K562 (cell line): ENCODE data around the gene TMEM129. TPM values are rescaled to one million over a fixed set of nuclear protein-coding genes. Genes with fewer than 3 reads are reported as not detected.

Experiments
- ARID3B ChIP-seq: fragments of 250-450 bp; sonication (Bioruptor Pico); IDR thresholded peaks from 2 replicates; pipeline ENCODE4 v1.4.0; 2020; ENCODE audit warnings: borderline replicate concordance
- BCL6 ChIP-seq: fragments of 250-450 bp; sonication (Bioruptor Pico); IDR thresholded peaks from 2 replicates; pipeline ENCODE4 v1.4.0; 2020
- BMI1 ChIP-seq: fragments of 150-350 bp; IDR thresholded peaks from 2 replicates; pipeline ENCODE4 v1.6.1; 2014; ENCODE audit warnings: low read length
- BRF2 ChIP-seq: IDR thresholded peaks from 3 replicates; pipeline ENCODE4 v1.6.1; 2011; ENCODE audit warnings: borderline replicate concordance, mild to moderate bottlenecking; ENCODE audit not compliant: insufficient read length, insufficient read depth
- CBX1 ChIP-seq: sonication (generic); IDR thresholded peaks from 2 replicates; pipeline ENCODE4 v1.6.1; 2016; ENCODE audit warnings: antibody characterized with exemption, low read depth, mild to moderate bottlenecking
- CHD2 ChIP-seq: IDR thresholded peaks from 2 replicates; pipeline ENCODE4 v1.6.1; 2011; ENCODE audit warnings: low read depth, low read length
- E2F8 ChIP-seq: fragments of 450-650 bp; IDR thresholded peaks from 2 replicates; pipeline ENCODE4 v1.7.1; 2018; ENCODE audit warnings: mild to moderate bottlenecking, low read depth; ENCODE audit not compliant: partially characterized antibody
- ETV5 ChIP-seq: sonication (generic); formaldehyde crosslinking; IDR thresholded peaks from 2 replicates; pipeline ENCODE4 v1.4.0; 2020; ENCODE audit warnings: low read depth, mild to moderate bottlenecking, missing genetic modification reagents
- GATA2 ChIP-seq: sonication (generic); formaldehyde crosslinking; IDR thresholded peaks from 2 replicates; pipeline ENCODE4 v1.4.0; 2020; ENCODE audit warnings: mild to moderate bottlenecking, missing genetic modification reagents
- NR0B1 ChIP-seq: fragments of 450-650 bp; IDR thresholded peaks from one replicate; pipeline ENCODE4 v1.6.1; 2018; ENCODE audit warnings: mild to moderate bottlenecking, moderate library complexity; ENCODE audit not compliant: partially characterized antibody
- PHTF2 ChIP-seq: fragments of 250-450 bp; sonication (Bioruptor Pico); IDR thresholded peaks from 2 replicates; pipeline ENCODE4 v1.5.0; 2021; ENCODE audit warnings: mild to moderate bottlenecking
- SIN3A ChIP-seq, 2 experiments: fragments of 150-350 bp in 1 of 2; IDR thresholded peaks; 2 replicates each; pipeline ENCODE4 v1.6.1; 2011 to 2016; ENCODE audit warnings: borderline replicate concordance in 2 of 2, low read depth in 2 of 2, low read length in 2 of 2, mild to moderate bottlenecking in 2 of 2, moderate library complexity in 2 of 2; ENCODE audit not compliant: control insufficient read depth in 1 of 2
- SMC3 ChIP-seq: conservative IDR thresholded peaks from 2 replicates; pipeline ENCODE4 v1.6.1; 2011; ENCODE audit warnings: low read depth, low read length, improper control_type of control experiment; ENCODE audit not compliant: insufficient read depth
- ZBTB7A ChIP-seq: IDR thresholded peaks from 2 replicates; pipeline ENCODE4 v1.6.1; 2011; ENCODE audit warnings: low read depth, mild to moderate bottlenecking, low read length, moderate library complexity, borderline replicate concordance; ENCODE audit not compliant: control insufficient read depth
- ZFP36 ChIP-seq: fragments of 150-350 bp; IDR thresholded peaks from 2 replicates; pipeline ENCODE4 v1.6.1; 2018; ENCODE audit warnings: low read length, low read depth; ENCODE audit not compliant: partially characterized antibody
- ZNF398 ChIP-seq: fragments of 250-450 bp; sonication (Bioruptor Pico); IDR thresholded peaks from 2 replicates; pipeline ENCODE4 v1.8.0; 2021; ENCODE audit warnings: moderate library complexity, mild to moderate bottlenecking, inconsistent platforms
- polyA plus RNA-seq, 8 experiments: library from polyadenylated mRNA; depleted of rRNA in 4 of 8; stranded (reverse) in 5 of 8; unstranded in 3 of 8; fragments of >200 nt; fragmentation: Nextera tagmentation in 2 of 8; fragmentation: Illumina TruSeq in 1 of 8; extraction: Ambion mirVana in 2 of 8; extraction: Trizol in 1 of 8; gene quantifications; 2 replicates each; pipeline versions ENCODE4 v1.2.1 to v1.2.3, GENCODE V29; 2011 to 2014; ENCODE audit warnings: inconsistent platforms in 1 of 8, missing spikeins in 1 of 8
- total RNA-seq, 7 experiments: library from RNA; depleted of rRNA in 6 of 7; stranded (reverse); fragments of >200 nt in 6 of 7; fragmentation: Illumina TruSeq in 2 of 7; extraction: Trizol in 2 of 7; gene quantifications; 2 replicates each; pipeline versions ENCODE4 v1.2.1 to v1.2.3, GENCODE V29; 2011 to 2021; ENCODE audit warnings: low replicate concordance in 1 of 7
- TF ChIP-seq, protein P1 (sequence below): sonication (generic); formaldehyde crosslinking; IDR thresholded peaks from 2 replicates; pipeline ENCODE4 v1.8.0; 2022; ENCODE audit warnings: missing genetic modification reagents, mild to moderate bottlenecking, moderate library complexity, borderline replicate concordance

TMEM129 gene
- total and polyA plus RNA-seq, 9 of the 15 experiments (the other 6 are each of a cell fraction or from before 2014, with no cell fraction given) = 0.34 to 47.2 (median 18.8) TPM

DNA sequence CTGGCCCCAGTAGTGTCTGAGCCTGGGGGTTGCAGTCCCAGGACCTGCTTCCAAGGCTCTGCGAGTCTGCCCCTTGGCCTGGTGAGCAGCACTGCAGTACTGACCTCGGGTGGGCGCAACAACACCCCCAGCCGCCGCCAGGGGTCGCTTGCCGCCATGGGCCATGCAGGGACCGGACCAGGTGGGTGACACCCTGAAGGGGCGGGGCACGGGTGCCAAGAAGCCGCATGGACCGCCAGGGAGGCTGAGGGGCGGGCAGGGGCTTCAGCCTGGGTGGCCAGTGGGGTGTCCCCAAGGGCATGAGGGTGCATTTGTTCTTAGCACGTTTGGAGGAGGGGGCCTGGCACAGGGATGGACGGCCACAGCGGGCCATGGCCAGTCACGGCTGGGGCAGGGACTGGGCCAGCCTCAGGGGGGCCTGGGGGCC is 25.2 kb upstream of the TMEM129 start (continued):
- TF ChIP-seq NR0B1 (no peak), BMI1 (no peak), E2F8 (no peak), ZFP36 (peak; percentile 28), PHTF2 (CRISPR knock-in tag) (no peak), GATA2 (no peak), SIN3A (IDR thresholded peaks at IDR 0.05; ENCODE audit: borderline replicate concordance in 2 of 2, control insufficient read depth in 1 of 2, low read depth in 2 of 2, low read length in 2 of 2) (0 out of 4 replicates have a peak, but pooled peaks of 1 of the 2 experiments have one; percentile 17), ARID3B (no peak), CBX1 (no peak), BCL6 (CRISPR knock-in tag) (no peak), SMC3 (peak; percentile 96), BRF2 (no peak), ZNF398 (CRISPR knock-in tag) (no peak), ZBTB7A (peak; percentile 95), ETV5 (CRISPR knock-in tag) (no peak), CHD2 (no peak)
- TF ChIP-seq, protein P1, sequence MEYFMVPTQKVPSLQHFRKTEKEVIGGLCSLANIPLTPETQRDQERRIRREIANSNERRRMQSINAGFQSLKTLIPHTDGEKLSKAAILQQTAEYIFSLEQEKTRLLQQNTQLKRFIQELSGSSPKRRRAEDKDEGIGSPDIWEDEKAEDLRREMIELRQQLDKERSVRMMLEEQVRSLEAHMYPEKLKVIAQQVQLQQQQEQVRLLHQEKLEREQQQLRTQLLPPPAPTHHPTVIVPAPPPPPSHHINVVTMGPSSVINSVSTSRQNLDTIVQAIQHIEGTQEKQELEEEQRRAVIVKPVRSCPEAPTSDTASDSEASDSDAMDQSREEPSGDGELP (CRISPR knock-in tag) = peak; percentile 87
